ENCODE data around the gene RNGTT.
"Not testable (repeated sequence)": the region's sequence is repeated elsewhere in the genome, so short reads cannot be mapped to it uniquely, and the experiment has no call there.

The RNGTT gene

GRCh38 chr6:88970301-88970700 lies 6.9 kb upstream of the RNGTT start:
- no peak for DNase-seq (ENCODE audit: low read depth)

GRCh38 chr6:88969255-88969654 lies 5.8 kb upstream of the RNGTT start:
- DNase-seq (ENCODE audit: low read depth), result not testable (repeated sequence)

GRCh38 chr6:88967891-88968290 lies 4.5 kb upstream of the RNGTT start:
- no peak for DNase-seq (ENCODE audit: low read depth)

- no peak for DNase-seq (ENCODE audit: low read depth)
Measured at GRCh38 chr6:88965691-88966090, 2.3 kb upstream of the RNGTT start.

GRCh38 chr6:88964509-88964908 lies 1.1 kb upstream of the RNGTT start:
- no peak for DNase-seq (ENCODE audit: low read depth)

- DNase-seq (ENCODE audit: low read depth), result no peak
Measured at GRCh38 chr6:88958842-88959241, 4.6 kb downstream of the RNGTT start.

GRCh38 chr6:88953550-88954386 lies 9.7 kb downstream of the RNGTT start:
- no peak for DNase-seq (ENCODE audit: low read depth)

GRCh38 chr6:88952065-88952704 lies 11.2 kb downstream of the RNGTT start:
- DNase-seq (ENCODE audit: low read depth), result no peak

GRCh38 chr6:88945415-88946008 lies 17.9 kb downstream of the RNGTT start:
- DNase-seq (ENCODE audit: low read depth), result no peak

- DNase-seq (ENCODE audit: low read depth), result no peak
Measured at GRCh38 chr6:88933521-88933920, 29.9 kb downstream of the RNGTT start.

- not testable (repeated sequence) for DNase-seq (ENCODE audit: low read depth)
Measured at GRCh38 chr6:88932019-88932418, 31.4 kb downstream of the RNGTT start.

GRCh38 chr6:88922775-88923548 lies 40.5 kb downstream of the RNGTT start:
- DNase-seq (ENCODE audit: low read depth), result peak; percentile 14

- no peak for DNase-seq (ENCODE audit: low read depth)
Measured at GRCh38 chr6:88921734-88922133, 41.7 kb downstream of the RNGTT start.

GRCh38 chr6:88920774-88921733 lies 42.4 kb downstream of the RNGTT start:
- DNase-seq (ENCODE audit: low read depth), result no peak

- DNase-seq (ENCODE audit: low read depth), result no peak
Measured at GRCh38 chr6:88920088-88920487, 43.3 kb downstream of the RNGTT start.

GRCh38 chr6:88919032-88919431 lies 44.4 kb downstream of the RNGTT start:
- no peak for DNase-seq (ENCODE audit: low read depth)

- no peak for DNase-seq (ENCODE audit: low read depth)
Measured at GRCh38 chr6:88916615-88917208, 46.7 kb downstream of the RNGTT start.

- DNase-seq (ENCODE audit: low read depth), result no peak
Measured at GRCh38 chr6:88914895-88915598, 48.4 kb downstream of the RNGTT start.

- no peak for DNase-seq (ENCODE audit: low read depth)
Measured at GRCh38 chr6:88914180-88914579, 49.2 kb downstream of the RNGTT start.

- DNase-seq (ENCODE audit: low read depth), result no peak
Measured at GRCh38 chr6:88913471-88913870, 49.9 kb downstream of the RNGTT start.

Measured in non-pigmented ciliary epithelial cell (primary cell).